Neural cell (in vitro differentiated cells): Measurements from ENCODE around the gene CENPP.

Experiments
- EP300 ChIP-seq: fragments of 450-650 bp; conservative IDR thresholded peaks from 2 replicates; pipeline ENCODE4 v1.6.1; 2014; ENCODE audit warnings: antibody characterized with exemption, mild to moderate bottlenecking, moderate library complexity; ENCODE audit not compliant: poor library complexity, severe bottlenecking
- EZH2 ChIP-seq: fragments of 200-600, 300-800 bp; shearing (Covaris generic), sonication (generic); IDR thresholded peaks from 2 replicates; pipeline ENCODE4 v1.6.1; 2014; ENCODE audit warnings: antibody characterized with exemption, low read length, borderline replicate concordance, mild to moderate bottlenecking; ENCODE audit not compliant: insufficient read depth, poor library complexity, severe bottlenecking
- POLR2AphosphoS5 ChIP-seq: IDR thresholded peaks from 2 replicates; pipeline ENCODE4 v1.6.1; 2012
- RAD21 ChIP-seq: fragments of 450-650 bp; conservative IDR thresholded peaks from 2 replicates; pipeline ENCODE4 v1.6.1; 2014; ENCODE audit warnings: antibody characterized with exemption, mild to moderate bottlenecking, moderate library complexity
- TF ChIP-seq, protein P1 (sequence below): fragments of 450-650 bp; IDR thresholded peaks from 2 replicates; pipeline ENCODE4 v1.5.1; 2014; ENCODE audit warnings: antibody characterized with exemption, mild to moderate bottlenecking, moderate library complexity; ENCODE audit not compliant: poor library complexity, severe bottlenecking
- TF ChIP-seq, protein P2 (sequence below): IDR thresholded peaks from 2 replicates; pipeline ENCODE4 v1.6.1; 2012; ENCODE audit warnings: borderline replicate concordance

- TF ChIP-seq RAD21 (no peak), POLR2AphosphoS5 (no peak), EZH2 (no peak), EP300 (no peak)
- TF ChIP-seq, protein P1, sequence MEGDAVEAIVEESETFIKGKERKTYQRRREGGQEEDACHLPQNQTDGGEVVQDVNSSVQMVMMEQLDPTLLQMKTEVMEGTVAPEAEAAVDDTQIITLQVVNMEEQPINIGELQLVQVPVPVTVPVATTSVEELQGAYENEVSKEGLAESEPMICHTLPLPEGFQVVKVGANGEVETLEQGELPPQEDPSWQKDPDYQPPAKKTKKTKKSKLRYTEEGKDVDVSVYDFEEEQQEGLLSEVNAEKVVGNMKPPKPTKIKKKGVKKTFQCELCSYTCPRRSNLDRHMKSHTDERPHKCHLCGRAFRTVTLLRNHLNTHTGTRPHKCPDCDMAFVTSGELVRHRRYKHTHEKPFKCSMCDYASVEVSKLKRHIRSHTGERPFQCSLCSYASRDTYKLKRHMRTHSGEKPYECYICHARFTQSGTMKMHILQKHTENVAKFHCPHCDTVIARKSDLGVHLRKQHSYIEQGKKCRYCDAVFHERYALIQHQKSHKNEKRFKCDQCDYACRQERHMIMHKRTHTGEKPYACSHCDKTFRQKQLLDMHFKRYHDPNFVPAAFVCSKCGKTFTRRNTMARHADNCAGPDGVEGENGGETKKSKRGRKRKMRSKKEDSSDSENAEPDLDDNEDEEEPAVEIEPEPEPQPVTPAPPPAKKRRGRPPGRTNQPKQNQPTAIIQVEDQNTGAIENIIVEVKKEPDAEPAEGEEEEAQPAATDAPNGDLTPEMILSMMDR = no peak
- TF ChIP-seq, protein P2, sequence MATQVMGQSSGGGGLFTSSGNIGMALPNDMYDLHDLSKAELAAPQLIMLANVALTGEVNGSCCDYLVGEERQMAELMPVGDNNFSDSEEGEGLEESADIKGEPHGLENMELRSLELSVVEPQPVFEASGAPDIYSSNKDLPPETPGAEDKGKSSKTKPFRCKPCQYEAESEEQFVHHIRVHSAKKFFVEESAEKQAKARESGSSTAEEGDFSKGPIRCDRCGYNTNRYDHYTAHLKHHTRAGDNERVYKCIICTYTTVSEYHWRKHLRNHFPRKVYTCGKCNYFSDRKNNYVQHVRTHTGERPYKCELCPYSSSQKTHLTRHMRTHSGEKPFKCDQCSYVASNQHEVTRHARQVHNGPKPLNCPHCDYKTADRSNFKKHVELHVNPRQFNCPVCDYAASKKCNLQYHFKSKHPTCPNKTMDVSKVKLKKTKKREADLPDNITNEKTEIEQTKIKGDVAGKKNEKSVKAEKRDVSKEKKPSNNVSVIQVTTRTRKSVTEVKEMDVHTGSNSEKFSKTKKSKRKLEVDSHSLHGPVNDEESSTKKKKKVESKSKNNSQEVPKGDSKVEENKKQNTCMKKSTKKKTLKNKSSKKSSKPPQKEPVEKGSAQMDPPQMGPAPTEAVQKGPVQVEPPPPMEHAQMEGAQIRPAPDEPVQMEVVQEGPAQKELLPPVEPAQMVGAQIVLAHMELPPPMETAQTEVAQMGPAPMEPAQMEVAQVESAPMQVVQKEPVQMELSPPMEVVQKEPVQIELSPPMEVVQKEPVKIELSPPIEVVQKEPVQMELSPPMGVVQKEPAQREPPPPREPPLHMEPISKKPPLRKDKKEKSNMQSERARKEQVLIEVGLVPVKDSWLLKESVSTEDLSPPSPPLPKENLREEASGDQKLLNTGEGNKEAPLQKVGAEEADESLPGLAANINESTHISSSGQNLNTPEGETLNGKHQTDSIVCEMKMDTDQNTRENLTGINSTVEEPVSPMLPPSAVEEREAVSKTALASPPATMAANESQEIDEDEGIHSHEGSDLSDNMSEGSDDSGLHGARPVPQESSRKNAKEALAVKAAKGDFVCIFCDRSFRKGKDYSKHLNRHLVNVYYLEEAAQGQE = no peak
Measured at GRCh38 chr9:92663126-92663525, 337.4 kb downstream of the CENPP start.
